Activated CD8-positive, alpha-beta memory T cell treated with anti-CD3 and anti-CD28 coated beads, Interleukin-2, amount 50 U/mL, for 1 hour (primary cell): ENCODE measurements around the gene STRBP.

Experiments used
- DNase-seq: peaks from one replicate; pipeline ENCODE4 v3.0.0-alpha.2; 2020; ENCODE audit errors: extremely low read depth

The STRBP gene

DNA sequence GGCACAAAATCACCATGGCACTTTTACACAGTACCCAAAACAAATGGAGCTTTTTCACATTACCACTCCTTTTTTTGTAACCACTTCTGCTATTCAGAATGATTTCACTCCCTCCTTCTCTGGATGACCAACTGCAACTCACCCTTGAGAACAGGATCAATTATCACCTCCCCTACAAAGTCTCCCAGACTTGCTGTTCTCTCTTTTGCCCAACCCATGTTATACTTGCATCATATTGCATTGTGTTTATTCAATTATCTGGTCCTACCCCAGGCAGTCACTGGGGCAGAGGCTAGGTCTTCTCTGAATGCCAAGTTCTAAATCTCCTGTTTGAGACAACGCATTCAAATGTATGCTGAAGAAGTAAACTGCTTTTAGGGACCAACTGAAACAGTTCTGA is 139.0 kb downstream of the STRBP start:
- no peak for DNase-seq

GRCh38 chr9:123128591-123128990 is 139.8 kb downstream of the STRBP start:
- no peak for DNase-seq

DNA sequence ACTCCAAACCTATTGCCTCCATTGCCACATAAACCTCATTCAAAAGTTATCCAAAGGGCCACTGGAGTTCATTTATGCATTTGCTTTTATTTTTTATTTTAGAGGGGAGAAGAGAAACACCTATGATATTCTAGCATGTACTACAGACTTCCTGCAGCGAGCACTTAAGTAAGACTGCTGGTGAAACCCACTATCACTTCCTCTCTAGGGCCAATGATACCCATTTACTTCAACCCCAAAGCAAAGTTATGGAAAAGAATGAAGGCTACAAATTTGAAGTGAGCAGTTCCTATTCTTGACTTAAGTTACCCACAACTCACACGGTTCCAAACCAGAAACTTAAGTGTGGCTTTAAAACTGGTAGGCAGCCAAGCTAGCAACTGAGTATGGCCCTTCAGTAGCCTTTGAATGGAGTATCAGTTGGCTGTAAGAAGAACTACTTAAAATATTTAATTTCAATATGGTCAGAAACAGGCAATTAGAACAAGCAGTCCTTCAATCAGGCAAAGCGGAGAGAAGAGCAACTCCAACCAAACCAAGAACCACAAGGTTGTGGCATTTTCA is 140.8 kb downstream of the STRBP start:
- no peak for DNase-seq

- no peak for DNase-seq
These were observed 146.9 kb downstream of the STRBP start for GRCh38 chr9:123121457-123121856.

- no peak for DNase-seq
These were observed 147.4 kb downstream of the STRBP start for GRCh38 chr9:123120953-123121352.

DNA sequence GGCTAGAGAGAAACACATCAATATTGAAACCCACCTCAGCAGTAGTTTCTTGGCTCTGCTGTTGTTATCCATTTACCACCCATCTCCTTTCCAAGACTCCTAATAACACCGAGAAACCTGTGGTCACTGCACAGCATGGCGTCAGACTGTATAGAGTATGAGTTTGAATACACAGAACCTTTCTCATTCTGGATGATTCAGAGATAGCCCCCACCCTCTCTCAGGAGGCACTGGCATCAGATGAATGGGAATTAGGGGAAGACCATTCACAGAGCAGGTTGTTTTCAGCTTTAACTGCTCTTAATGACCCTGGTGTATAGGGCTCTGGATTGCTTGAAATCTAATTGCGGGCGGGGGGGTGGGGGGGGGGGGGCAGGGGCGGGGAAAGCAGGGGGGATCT is 148.3 kb downstream of the STRBP start:
- no peak for DNase-seq

DNA sequence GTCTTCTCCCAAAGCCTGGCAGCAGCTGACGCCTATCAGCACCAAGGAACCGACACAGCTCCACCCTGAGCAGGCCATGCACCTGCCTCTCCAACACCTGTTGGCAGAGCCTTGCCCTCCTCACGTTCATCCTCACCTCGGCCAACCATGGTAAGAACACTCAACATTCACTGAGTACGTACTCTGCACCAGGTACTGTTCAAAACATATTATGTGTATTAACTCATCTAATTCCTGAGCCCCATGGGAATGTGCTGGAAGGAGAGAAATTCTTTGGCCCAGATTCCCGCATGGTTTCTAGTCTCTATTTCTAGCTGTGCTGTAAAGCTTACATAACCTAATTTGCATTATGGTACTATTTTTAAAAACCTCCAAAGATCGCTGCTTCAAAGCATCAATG is 148.8 kb downstream of the STRBP start:
- no peak for DNase-seq

- no peak for DNase-seq
These were observed 152.3 kb downstream of the STRBP start for GRCh38 chr9:123116036-123116435.

DNA sequence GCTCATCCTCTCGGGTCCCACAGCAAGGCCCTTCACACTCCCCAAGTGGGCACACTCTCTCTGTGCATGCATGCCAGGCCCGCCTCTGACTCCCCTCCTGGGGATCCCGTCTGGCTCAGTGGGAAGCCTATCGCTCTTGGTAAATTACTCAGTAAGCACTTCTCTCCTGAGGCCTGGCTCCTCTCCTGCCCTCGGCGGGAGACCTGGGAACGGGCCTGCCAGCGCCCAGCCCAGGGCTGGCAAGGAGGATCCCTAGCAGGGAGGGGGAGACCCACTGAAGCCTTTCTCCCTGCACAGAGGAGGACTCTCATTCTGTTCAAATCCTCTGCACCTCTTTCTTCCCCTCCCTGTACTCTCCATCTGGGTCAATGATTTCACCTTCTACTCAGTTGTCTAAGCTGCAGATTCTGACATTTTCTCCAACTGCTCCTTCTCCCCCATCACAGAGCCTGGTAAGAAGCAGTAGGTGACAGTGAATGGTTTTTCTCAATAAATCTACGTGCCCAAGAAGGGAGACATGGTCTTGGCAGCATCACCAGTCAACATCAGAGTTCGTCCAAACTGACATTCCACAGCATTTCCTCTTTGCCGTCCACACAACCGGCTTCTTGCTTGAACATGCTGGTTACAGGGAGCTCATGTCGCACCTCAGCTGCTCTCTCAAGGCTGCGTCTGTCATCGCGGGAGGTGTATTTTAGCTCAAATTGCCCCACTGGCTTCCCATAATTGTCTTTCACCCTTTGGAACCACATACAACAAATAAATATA is 153.1 kb downstream of the STRBP start:
- DNase-seq: no peak

- DNase-seq: no peak
These were observed 155.2 kb downstream of the STRBP start for GRCh38 chr9:123113185-123113584.

- DNase-seq: no peak
These were observed 156.1 kb downstream of the STRBP start for GRCh38 chr9:123112015-123112975.

DNA sequence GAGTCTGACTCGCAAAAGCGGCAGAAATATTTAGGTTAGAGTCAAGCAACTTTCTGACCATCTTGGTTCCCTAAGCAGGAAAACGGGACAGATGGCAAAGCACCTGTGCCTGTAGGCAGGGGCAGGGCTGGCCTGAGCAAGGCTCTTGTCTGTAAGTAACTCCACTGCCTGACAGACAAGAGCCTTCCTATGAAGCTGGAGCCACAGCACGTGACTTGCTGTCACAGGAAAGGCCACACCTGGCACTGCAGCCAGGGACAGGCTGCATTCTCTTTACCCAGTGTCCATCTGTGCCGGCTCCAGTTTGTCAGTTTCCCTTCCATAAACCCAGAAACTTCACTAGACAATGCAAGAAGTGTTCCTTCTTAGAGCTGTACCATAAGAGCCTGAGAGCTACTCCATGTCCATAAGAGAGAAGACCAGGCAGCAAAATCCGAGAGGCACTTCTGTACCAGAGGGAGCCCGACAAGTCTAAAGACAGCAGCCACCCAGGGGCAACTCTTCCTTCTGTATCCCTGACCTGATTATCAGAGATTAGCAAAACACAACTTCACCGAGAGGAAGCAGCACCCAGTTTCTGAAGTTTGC is 156.9 kb downstream of the STRBP start:
- DNase-seq: no peak

DNA sequence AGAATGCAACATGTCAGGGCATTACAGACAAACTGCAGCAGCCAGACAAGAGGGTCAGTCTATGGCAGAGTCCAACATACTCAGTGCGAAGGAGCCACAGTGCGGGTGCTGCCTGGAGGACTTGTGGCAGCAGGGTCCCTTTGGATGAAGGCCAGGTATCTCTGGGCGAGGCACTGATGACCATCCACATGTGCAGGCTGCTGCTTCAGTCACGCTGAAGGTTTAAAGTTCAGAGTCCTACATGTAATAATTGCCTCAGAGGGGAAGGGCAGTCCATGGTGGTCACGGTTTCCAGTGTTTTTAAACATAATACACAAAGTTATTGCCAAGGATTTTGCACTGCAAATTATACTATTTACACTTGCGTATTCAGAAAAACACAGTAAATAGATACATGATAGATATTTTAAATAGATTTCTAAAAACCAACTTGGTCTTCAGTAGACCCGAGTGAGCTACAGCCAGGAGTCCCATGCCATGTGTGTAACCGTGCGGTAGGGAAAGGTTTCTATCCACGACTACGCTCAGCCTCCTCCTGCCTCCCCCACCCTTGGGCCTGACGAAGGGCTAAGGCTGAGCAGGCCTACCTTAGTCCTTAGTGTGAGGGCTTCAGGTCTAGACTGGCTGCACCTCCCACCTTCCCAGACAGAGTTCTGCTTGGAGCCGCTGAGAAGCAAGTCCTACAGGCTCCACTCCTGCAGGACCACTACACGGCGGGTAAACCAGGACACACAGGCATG is 158.7 kb downstream of the STRBP start:
- DNase-seq: no peak

GRCh38 chr9:123108976-123109375 is 159.4 kb downstream of the STRBP start:
- no peak for DNase-seq

DNA sequence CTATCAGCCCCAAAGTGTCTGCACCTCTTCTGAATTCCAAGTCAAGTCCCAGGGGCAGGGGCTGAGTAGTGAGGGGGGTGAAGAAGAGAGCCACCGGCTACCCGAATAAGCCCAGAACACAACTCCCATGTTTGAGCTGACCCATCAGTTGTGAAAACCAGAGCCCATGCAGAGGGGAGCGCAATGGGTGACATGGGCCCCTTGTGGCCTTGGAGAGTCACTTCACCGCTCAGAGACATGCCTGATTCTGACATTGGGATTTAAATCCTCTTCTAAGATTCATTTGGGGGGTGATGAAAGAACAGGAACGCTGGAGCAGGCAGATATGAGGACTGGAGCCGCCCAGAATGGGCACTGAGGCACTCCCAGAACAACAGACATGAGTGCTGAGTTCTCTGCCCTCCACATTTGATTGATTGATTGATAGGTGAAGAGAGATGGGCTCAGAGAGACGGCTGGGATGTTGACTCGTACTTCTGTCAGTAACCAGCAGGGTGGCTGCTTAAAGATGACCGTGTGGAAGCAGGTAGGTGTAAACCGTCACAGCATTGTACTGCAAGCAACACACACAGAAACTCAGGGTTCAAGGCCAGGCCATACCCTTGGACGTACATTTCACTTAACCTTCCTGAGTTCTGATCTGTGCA is 160.6 kb downstream of the STRBP start:
- no peak for DNase-seq

GRCh38 chr9:123105490-123105889 is 162.9 kb downstream of the STRBP start:
- no peak for DNase-seq

DNA sequence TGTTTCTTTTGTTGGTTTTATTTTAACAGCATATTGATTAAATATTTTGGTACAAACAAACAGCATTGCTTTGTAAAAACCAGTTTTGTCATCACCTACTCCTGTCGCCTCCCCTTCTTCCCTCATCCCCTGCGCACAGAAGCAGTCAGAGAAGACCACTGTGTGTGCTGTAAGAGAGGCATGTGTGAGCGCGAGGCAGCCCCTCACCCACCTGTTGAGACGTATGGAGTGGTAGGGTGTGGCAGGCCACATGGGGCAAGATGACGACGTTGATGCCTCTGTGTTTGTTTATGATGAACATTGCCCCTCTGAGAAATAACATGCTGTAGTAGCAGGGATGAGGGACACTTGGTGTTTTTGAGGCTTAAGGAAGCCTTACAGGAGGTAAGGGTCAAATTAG is 163.6 kb downstream of the STRBP start:
- no peak for DNase-seq

DNA sequence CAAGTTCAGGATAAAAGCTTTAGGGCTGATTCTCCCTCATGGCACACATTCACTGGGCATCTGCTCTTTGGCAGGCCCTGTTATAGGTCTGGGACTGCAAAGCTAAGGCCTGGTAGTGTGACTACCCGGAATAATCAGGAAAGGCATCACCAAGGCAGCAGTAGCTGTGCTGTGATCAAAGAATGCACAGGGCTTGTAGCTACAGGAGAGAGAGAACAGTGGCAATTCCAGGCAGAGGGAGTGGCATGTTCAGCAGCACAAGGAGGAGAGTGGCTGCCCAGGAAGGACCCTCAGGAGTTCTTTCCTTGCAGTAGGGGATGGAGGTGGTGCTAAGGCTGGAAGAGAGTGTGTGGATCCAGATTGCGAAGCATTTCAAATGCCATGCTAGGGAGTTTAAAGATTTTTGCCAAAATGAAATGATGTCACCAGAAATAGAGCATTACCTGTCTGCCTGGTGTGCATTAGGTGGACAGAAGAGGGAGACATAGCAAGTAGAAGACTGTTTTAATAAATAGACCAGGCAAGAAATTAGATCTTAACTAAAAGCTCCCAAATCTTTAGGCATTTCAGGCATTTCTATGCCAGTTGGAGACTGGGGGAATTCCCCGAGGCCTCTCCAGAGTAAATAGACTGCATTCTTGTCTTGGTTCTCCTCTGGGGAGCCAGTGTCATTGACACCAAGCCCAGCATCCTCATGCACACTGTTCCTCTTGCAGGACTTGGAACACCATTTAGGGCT is 165.8 kb downstream of the STRBP start:
- no peak for DNase-seq

DNA sequence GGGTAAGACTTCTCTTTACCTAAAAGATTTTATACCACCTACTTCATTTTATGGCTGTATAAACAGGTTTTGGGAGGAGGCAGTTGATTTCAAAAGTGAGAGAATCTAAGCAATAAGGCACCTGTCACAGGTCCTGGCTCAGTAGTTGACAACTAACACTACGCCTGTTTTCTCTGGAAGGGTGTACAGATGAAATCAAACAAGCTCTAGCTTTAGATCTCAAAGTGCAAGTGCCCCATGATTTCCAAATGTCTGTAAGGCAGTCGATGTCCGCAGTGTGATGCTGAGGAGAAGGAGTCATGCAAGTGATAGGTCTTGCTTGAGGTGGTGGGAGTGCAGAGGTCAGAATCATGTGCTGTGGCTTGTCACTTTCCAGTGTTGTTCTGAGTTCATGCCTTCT is 168.8 kb downstream of the STRBP start:
- no peak for DNase-seq

DNA sequence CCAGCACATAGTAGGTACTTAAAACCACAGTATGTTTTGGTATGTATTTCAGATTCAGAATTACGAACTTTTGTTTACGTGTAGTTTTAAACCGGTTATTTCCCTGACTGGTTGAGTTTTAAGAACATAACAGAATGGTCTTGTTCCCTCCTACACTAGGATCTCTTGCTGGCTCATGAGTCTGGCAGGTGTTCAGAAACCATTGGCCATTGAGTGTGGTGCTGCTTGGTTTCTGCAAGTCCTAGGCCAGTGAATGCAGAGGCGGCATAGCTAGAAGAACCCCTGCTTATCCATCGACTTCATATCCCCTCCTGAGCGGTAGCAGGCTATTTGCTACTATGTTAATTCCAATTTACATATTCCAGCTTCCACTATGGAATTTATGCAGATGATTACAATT is 169.3 kb downstream of the STRBP start:
- no peak for DNase-seq
